Measurements from ENCODE around the gene ANO9.

Gene ANO9

GRCh38 chr11:468036-468435 lies 26.2 kb upstream of the ANO9 start:
- H3K9me3 ChIP-seq (ENCODE audit: low read depth, low read length) = no peaks in the 10 kb centered on the region
- DNase-seq (ENCODE audit: low read depth, low spot score) = no peak
- no peak overlapping the region for H3K4me3 ChIP-seq
- peak overlapping the region; percentile 76 for H3K27ac ChIP-seq
- TF ChIP-seq POLR2AphosphoS5 (IDR thresholded peaks at IDR 0.05; ENCODE audit: borderline replicate concordance, low read depth, low read length) = no peak
- no peak for TF ChIP-seq EZH2 (IDR thresholded peaks at IDR 0.05)
- TF ChIP-seq FOXP2 (optimal IDR thresholded peaks at IDR 0.05; ENCODE audit: control extremely low read depth, extremely low read length, insufficient read depth) = no peak
- H3K9ac ChIP-seq (ENCODE audit: insufficient read length) = no peak overlapping the region
- H3K36me3 ChIP-seq (ENCODE audit: insufficient read depth, low read length) = peaks cover 3% of the 10 kb centered on the region; the same call in 1 of the 2 replicates

GRCh38 chr11:465896-466530 lies 24.2 kb upstream of the ANO9 start:
- DNase-seq (ENCODE audit: low read depth, low spot score) = no peak
- no peak overlapping the region for H3K4me3 ChIP-seq
- 0 out of 2 replicates have a peak overlapping the region, but pooled peaks have one; percentile 31 for H3K27ac ChIP-seq
- peaks cover 3% of the 10 kb centered on the region; the same call in 1 of the 2 replicates for H3K36me3 ChIP-seq (ENCODE audit: insufficient read depth, low read length)
- TF ChIP-seq FOXP2 (optimal IDR thresholded peaks at IDR 0.05; ENCODE audit: control extremely low read depth, extremely low read length, insufficient read depth) (no peak), POLR2AphosphoS5 (IDR thresholded peaks at IDR 0.05; ENCODE audit: borderline replicate concordance, low read depth, low read length) (no peak), EZH2 (IDR thresholded peaks at IDR 0.05) (no peak)
- H3K9me3 ChIP-seq (ENCODE audit: low read depth, low read length) = no peaks in the 10 kb centered on the region
- H3K9ac ChIP-seq (ENCODE audit: insufficient read length) = no peak overlapping the region

- DNase-seq (ENCODE audit: low read depth, low spot score) = no peak
- H3K27ac ChIP-seq = no peak overlapping the region
- H3K4me3 ChIP-seq = no peak overlapping the region
- TF ChIP-seq FOXP2 (optimal IDR thresholded peaks at IDR 0.05; ENCODE audit: control extremely low read depth, extremely low read length, insufficient read depth) (no peak), POLR2AphosphoS5 (IDR thresholded peaks at IDR 0.05; ENCODE audit: borderline replicate concordance, low read depth, low read length) (no peak), EZH2 (IDR thresholded peaks at IDR 0.05) (no peak)
- H3K9ac ChIP-seq (ENCODE audit: insufficient read length) = no peak overlapping the region
- no peaks in the 10 kb centered on the region for H3K9me3 ChIP-seq (ENCODE audit: low read depth, low read length)
- H3K36me3 ChIP-seq (ENCODE audit: insufficient read depth, low read length) = peaks cover 3% of the 10 kb centered on the region; the same call in 1 of the 2 replicates
These were observed 22.5 kb upstream of the ANO9 start for GRCh38 chr11:464316-464715.

GRCh38 chr11:462107-462890 lies 20.5 kb upstream of the ANO9 start:
- no peak for DNase-seq (ENCODE audit: low read depth, low spot score)
- H3K9me3 ChIP-seq (ENCODE audit: low read depth, low read length) = no peaks in the 10 kb centered on the region
- H3K4me3 ChIP-seq = no peak overlapping the region
- H3K27ac ChIP-seq = no peak overlapping the region
- H3K36me3 ChIP-seq (ENCODE audit: insufficient read depth, low read length) = peaks cover 3% of the 10 kb centered on the region; the same call in 1 of the 2 replicates
- no peak for TF ChIP-seq POLR2AphosphoS5 (IDR thresholded peaks at IDR 0.05; ENCODE audit: borderline replicate concordance, low read depth, low read length)
- TF ChIP-seq FOXP2 (optimal IDR thresholded peaks at IDR 0.05; ENCODE audit: control extremely low read depth, extremely low read length, insufficient read depth) = no peak
- no peak overlapping the region for H3K9ac ChIP-seq (ENCODE audit: insufficient read length)

- no peak for DNase-seq (ENCODE audit: low read depth, low spot score)
- H3K36me3 ChIP-seq (ENCODE audit: insufficient read depth, low read length) = peaks cover 3% of the 10 kb centered on the region; the same call in 1 of the 2 replicates
- no peaks in the 10 kb centered on the region for H3K9me3 ChIP-seq (ENCODE audit: low read depth, low read length)
- no peak overlapping the region for H3K27ac ChIP-seq
- no peak overlapping the region for H3K9ac ChIP-seq (ENCODE audit: insufficient read length)
- TF ChIP-seq POLR2AphosphoS5 (IDR thresholded peaks at IDR 0.05; ENCODE audit: borderline replicate concordance, low read depth, low read length) = no peak
- TF ChIP-seq EZH2 (IDR thresholded peaks at IDR 0.05) = no peak
- TF ChIP-seq FOXP2 (optimal IDR thresholded peaks at IDR 0.05; ENCODE audit: control extremely low read depth, extremely low read length, insufficient read depth) = no peak
- H3K4me3 ChIP-seq = no peak overlapping the region
These were observed 19.8 kb upstream of the ANO9 start for GRCh38 chr11:461626-462025.

- Histone ChIP-seq H3K4me3 (no peak overlapping the region), H3K9me3 (ENCODE audit: low read depth, low read length) (no peaks in the 10 kb centered on the region), H3K9ac (ENCODE audit: insufficient read length) (no peak overlapping the region), H3K27ac (no peak overlapping the region), H3K36me3 (ENCODE audit: insufficient read depth, low read length) (peaks cover 3% of the 10 kb centered on the region; the same call in 1 of the 2 replicates)
- TF ChIP-seq POLR2AphosphoS5 (IDR thresholded peaks at IDR 0.05; ENCODE audit: borderline replicate concordance, low read depth, low read length) (no peak), FOXP2 (optimal IDR thresholded peaks at IDR 0.05; ENCODE audit: control extremely low read depth, extremely low read length, insufficient read depth) (no peak), EZH2 (IDR thresholded peaks at IDR 0.05) (no peak)
- no peak for DNase-seq (ENCODE audit: low read depth, low spot score)
These were observed 18.8 kb upstream of the ANO9 start for GRCh38 chr11:460331-461199.

GRCh38 chr11:459511-460220 lies 17.9 kb upstream of the ANO9 start:
- no peaks in the 10 kb centered on the region for H3K9me3 ChIP-seq (ENCODE audit: low read depth, low read length)
- no peak overlapping the region for H3K4me3 ChIP-seq
- H3K9ac ChIP-seq (ENCODE audit: insufficient read length) = no peak overlapping the region
- DNase-seq (ENCODE audit: low read depth, low spot score) = no peak
- no peak overlapping the region for H3K27ac ChIP-seq
- TF ChIP-seq FOXP2 (optimal IDR thresholded peaks at IDR 0.05; ENCODE audit: control extremely low read depth, extremely low read length, insufficient read depth) = no peak
- no peak for TF ChIP-seq POLR2AphosphoS5 (IDR thresholded peaks at IDR 0.05; ENCODE audit: borderline replicate concordance, low read depth, low read length)
- no peak for TF ChIP-seq EZH2 (IDR thresholded peaks at IDR 0.05)
- H3K36me3 ChIP-seq (ENCODE audit: insufficient read depth, low read length) = no peaks in the 10 kb centered on the region; the same call in 1 of the 2 replicates

Measured in SK-N-MC (cell line).